Measurements from ENCODE around the gene SLC36A2. TPM values are rescaled to one million over a fixed set of nuclear protein-coding genes. Genes with fewer than 3 reads are reported as not detected.
A peak's percentile ranks its signal among the peaks of the same experiment; 100 is the strongest.

The SLC36A2 gene
- total RNA-seq, 2 experiments from 2014 or later: not detected

- H3K27ac Mint-ChIP-seq: no peak overlapping the region
- H3K4me1 Mint-ChIP-seq (ENCODE audit: low read depth): no peaks in the 10 kb centered on the region
- no peaks in the 10 kb centered on the region for H3K36me3 Mint-ChIP-seq
- intact Hi-C loops (cut with micrococcal nuclease): no loop called here
- ChIA-PET CTCF (interaction anchor here (1.1 to 1.6 kb wide), 2 partner anchors 20 to 25 kb away, joined by 3 to 5 read pairs; no protein-coding TSS in a partner anchor), POLR2A (no interaction called here)
- H3K4me3 Mint-ChIP-seq: no peak overlapping the region
- DNase-seq: no peak
- H3K9me3 Mint-ChIP-seq: no peaks in the 10 kb centered on the region
- peaks cover 6% of the 10 kb centered on the region for H3K27me3 Mint-ChIP-seq
These were observed 50.9 kb downstream of the SLC36A2 start for GRCh38 chr5:151296478-151296830.

GRCh38 chr5:151295791-151296477, 51.4 kb downstream of the SLC36A2 start:
- no peaks in the 10 kb centered on the region for H3K36me3 Mint-ChIP-seq
- no peaks in the 10 kb centered on the region for H3K9me3 Mint-ChIP-seq
- CTCF ChIA-PET: interaction anchor here (1.1 kb wide), 1 partner anchor 26 kb away, joined by 3 read pairs; no protein-coding TSS in a partner anchor
- H3K4me1 Mint-ChIP-seq (ENCODE audit: low read depth): no peaks in the 10 kb centered on the region
- H3K27ac Mint-ChIP-seq: no peak overlapping the region
- intact Hi-C loops (cut with micrococcal nuclease): no loop called here
- DNase-seq: no peak
- POLR2A ChIA-PET: no interaction called here
- H3K4me3 Mint-ChIP-seq: no peak overlapping the region
- H3K27me3 Mint-ChIP-seq: peaks cover 6% of the 10 kb centered on the region

GRCh38 chr5:151295138-151295537, 52.2 kb downstream of the SLC36A2 start:
- DNase-seq: no peak
- H3K4me3 Mint-ChIP-seq: no peak overlapping the region

GRCh38 chr5:151293624-151294023, 53.7 kb downstream of the SLC36A2 start:
- POLR2A ChIA-PET: no interaction called here

More at GRCh38 chr5:151295138-151295537, 52.2 kb downstream of the SLC36A2 start:
- Mint-ChIP-seq H3K9me3 (no peaks in the 10 kb centered on the region), H3K36me3 (no peaks in the 10 kb centered on the region), H3K27ac (no peak overlapping the region), H3K27me3 (peaks cover 5% of the 10 kb centered on the region), H3K4me1 (ENCODE audit: low read depth) (no peaks in the 10 kb centered on the region)
- ChIA-PET CTCF (no interaction called here), POLR2A (no interaction called here)
- intact Hi-C loops (cut with micrococcal nuclease): no loop called here

GRCh38 chr5:151288180-151288579, 59.2 kb downstream of the SLC36A2 start:
- Mint-ChIP-seq H3K36me3 (no peaks in the 10 kb centered on the region), H3K27ac (no peak overlapping the region)
- intact Hi-C loops (cut with micrococcal nuclease): no loop called here

More at GRCh38 chr5:151293624-151294023, 53.7 kb downstream of the SLC36A2 start:
- CTCF ChIA-PET: no interaction called here
- Mint-ChIP-seq H3K27me3 (peaks cover 1% of the 10 kb centered on the region), H3K4me1 (ENCODE audit: low read depth) (no peaks in the 10 kb centered on the region), H3K27ac (no peak overlapping the region), H3K9me3 (no peaks in the 10 kb centered on the region), H3K36me3 (no peaks in the 10 kb centered on the region), H3K4me3 (no peak overlapping the region)
- no peak for DNase-seq
- intact Hi-C loops (cut with micrococcal nuclease): no loop called here

GRCh38 chr5:151286246-151286645, 61.1 kb downstream of the SLC36A2 start:
- Mint-ChIP-seq H3K4me3 (no peak overlapping the region), H3K27me3 (peaks cover 2% of the 10 kb centered on the region), H3K36me3 (no peaks in the 10 kb centered on the region), H3K4me1 (ENCODE audit: low read depth) (no peaks in the 10 kb centered on the region), H3K9me3 (no peaks in the 10 kb centered on the region), H3K27ac (no peak overlapping the region)
- DNase-seq: no peak
- POLR2A ChIA-PET: no interaction called here
- CTCF ChIA-PET: interaction anchor here (2.3 kb wide), 1 partner anchor 30 kb away, joined by 8 read pairs; no protein-coding TSS in a partner anchor
- intact Hi-C loops (cut with micrococcal nuclease): no loop called here

More at GRCh38 chr5:151288180-151288579, 59.2 kb downstream of the SLC36A2 start:
- DNase-seq: no peak
- H3K27me3 Mint-ChIP-seq: peaks cover 2% of the 10 kb centered on the region
- no peaks in the 10 kb centered on the region for H3K4me1 Mint-ChIP-seq (ENCODE audit: low read depth)
- CTCF ChIA-PET: interaction anchor here (1.6 kb wide), 1 partner anchor 28 kb away, joined by 6 read pairs; no protein-coding TSS in a partner anchor
- no peaks in the 10 kb centered on the region for H3K9me3 Mint-ChIP-seq
- no peak overlapping the region for H3K4me3 Mint-ChIP-seq
- POLR2A ChIA-PET: interaction anchor here (0.7 kb wide), 1 partner anchor 166 kb away, joined by 3 read pairs; no protein-coding TSS in a partner anchor

GRCh38 chr5:151285683-151286082, 61.7 kb downstream of the SLC36A2 start:
- no peak for DNase-seq
- Mint-ChIP-seq H3K4me3 (no peak overlapping the region), H3K36me3 (no peaks in the 10 kb centered on the region), H3K27ac (no peak overlapping the region), H3K9me3 (no peaks in the 10 kb centered on the region), H3K27me3 (peaks cover 2% of the 10 kb centered on the region), H3K4me1 (ENCODE audit: low read depth) (no peaks in the 10 kb centered on the region)
- ChIA-PET POLR2A (no interaction called here), CTCF (interaction anchor here (2.3 kb wide), 1 partner anchor 31 kb away, joined by 8 read pairs; no protein-coding TSS in a partner anchor)
- intact Hi-C loops (cut with micrococcal nuclease): no loop called here

GRCh38 chr5:151284392-151284967, 62.9 kb downstream of the SLC36A2 start:
- peak; percentile 32 for DNase-seq
- H3K36me3 Mint-ChIP-seq: no peaks in the 10 kb centered on the region

GRCh38 chr5:151283120-151283825, 64.1 kb downstream of the SLC36A2 start:
- intact Hi-C loops (cut with micrococcal nuclease): no loop called here
- Mint-ChIP-seq H3K4me3 (no peak overlapping the region), H3K27ac (no peak overlapping the region), H3K27me3 (peaks cover 8% of the 10 kb centered on the region), H3K4me1 (ENCODE audit: low read depth) (no peaks in the 10 kb centered on the region), H3K9me3 (no peaks in the 10 kb centered on the region), H3K36me3 (no peaks in the 10 kb centered on the region)
- POLR2A ChIA-PET: no interaction called here
- no peak for DNase-seq
- CTCF ChIA-PET: interaction anchor here (1.1 kb wide), 1 partner anchor 33 kb away, joined by 5 read pairs; no protein-coding TSS in a partner anchor

More at GRCh38 chr5:151284392-151284967, 62.9 kb downstream of the SLC36A2 start:
- Mint-ChIP-seq H3K4me1 (ENCODE audit: low read depth) (no peaks in the 10 kb centered on the region), H3K27me3 (peaks cover 7% of the 10 kb centered on the region), H3K27ac (no peak overlapping the region), H3K4me3 (no peak overlapping the region), H3K9me3 (no peaks in the 10 kb centered on the region)
- CTCF ChIA-PET: interaction anchor here (2.3 kb wide), 1 partner anchor 32 kb away, joined by 8 read pairs; no protein-coding TSS in a partner anchor
- POLR2A ChIA-PET: no interaction called here
- intact Hi-C loops (cut with micrococcal nuclease): loop anchor here (1.0 kb wide), 1 partner anchor 32 kb away; no protein-coding TSS in a partner anchor

- Mint-ChIP-seq H3K27ac (no peak overlapping the region), H3K4me3 (no peak overlapping the region), H3K27me3 (peaks cover 8% of the 10 kb centered on the region), H3K36me3 (no peaks in the 10 kb centered on the region), H3K4me1 (ENCODE audit: low read depth) (no peaks in the 10 kb centered on the region), H3K9me3 (no peaks in the 10 kb centered on the region)
- no peak for DNase-seq
- intact Hi-C loops (cut with micrococcal nuclease): no loop called here
- POLR2A ChIA-PET: no interaction called here
- CTCF ChIA-PET: interaction anchor here (0.9 kb wide), 1 partner anchor 35 kb away, joined by 3 read pairs; no protein-coding TSS in a partner anchor
These were observed 66.2 kb downstream of the SLC36A2 start for GRCh38 chr5:151281001-151281639.

GRCh38 chr5:151280443-151280842, 66.9 kb downstream of the SLC36A2 start:
- H3K9me3 Mint-ChIP-seq: no peaks in the 10 kb centered on the region
- H3K27ac Mint-ChIP-seq: no peak overlapping the region
- DNase-seq: no peak
- H3K36me3 Mint-ChIP-seq: no peaks in the 10 kb centered on the region
- intact Hi-C loops (cut with micrococcal nuclease): no loop called here
- H3K4me1 Mint-ChIP-seq (ENCODE audit: low read depth): no peaks in the 10 kb centered on the region
- ChIA-PET POLR2A (no interaction called here), CTCF (interaction anchor here (0.9 kb wide), 1 partner anchor 36 kb away, joined by 3 read pairs; no protein-coding TSS in a partner anchor)
- H3K27me3 Mint-ChIP-seq: peaks cover 8% of the 10 kb centered on the region
- no peak overlapping the region for H3K4me3 Mint-ChIP-seq

GRCh38 chr5:151278845-151279244, 68.5 kb downstream of the SLC36A2 start:
- CTCF ChIA-PET: no interaction called here
- H3K36me3 Mint-ChIP-seq: no peaks in the 10 kb centered on the region

More at GRCh38 chr5:151278845-151279244, 68.5 kb downstream of the SLC36A2 start:
- POLR2A ChIA-PET: interaction anchor here (0.5 kb wide), 1 partner anchor 379 kb away, joined by 3 read pairs; no protein-coding TSS in a partner anchor
- H3K9me3 Mint-ChIP-seq: no peaks in the 10 kb centered on the region
- H3K27ac Mint-ChIP-seq: no peak overlapping the region
- H3K4me1 Mint-ChIP-seq (ENCODE audit: low read depth): no peaks in the 10 kb centered on the region
- DNase-seq: no peak
- peaks cover 6% of the 10 kb centered on the region for H3K27me3 Mint-ChIP-seq
- intact Hi-C loops (cut with micrococcal nuclease): no loop called here
- no peak overlapping the region for H3K4me3 Mint-ChIP-seq

Measured in activated CD4-positive, alpha-beta memory T cell treated with anti-CD3 and anti-CD28 coated beads for 36 hours (primary cell).